Measurements from ENCODE around the gene ATXN1. TPM values are rescaled to one million over a fixed set of nuclear protein-coding genes. Genes with fewer than 3 reads are reported as not detected.

The ATXN1 gene
- total RNA-seq, 1 experiment from 2014 or later, result 8.1 TPM

DNA sequence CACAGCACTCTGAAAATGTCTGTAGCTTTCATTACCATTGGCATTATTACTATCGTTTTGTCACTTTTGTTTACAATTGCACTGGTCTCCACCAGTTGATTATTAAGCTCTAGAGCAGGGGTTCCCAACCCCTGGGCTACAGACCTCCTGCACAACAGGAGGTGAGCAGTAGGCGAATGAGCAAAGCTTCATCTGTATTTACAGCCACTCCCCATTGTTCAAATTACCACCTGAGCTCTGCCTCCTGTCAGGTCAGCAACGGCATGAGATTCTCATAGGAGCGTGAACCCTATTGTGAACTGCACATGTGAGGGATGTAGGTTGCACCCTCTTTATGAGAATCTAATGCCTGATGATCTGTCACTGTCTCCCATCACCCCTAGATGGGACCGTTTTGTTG lies 126.4 kb downstream of the ATXN1 start:
- peaks cover 15% of the 10 kb centered on the region for H3K9me3 Mint-ChIP-seq
- peaks cover 25% of the 10 kb centered on the region for H3K4me1 Mint-ChIP-seq
- CTCF ChIA-PET, result interaction anchor here (0.9 to 2.1 kb wide), 3 partner anchors 110 to 191 kb away, joined by 3 to 7 read pairs (median 3); no protein-coding TSS in a partner anchor
- H3K4me3 Mint-ChIP-seq, result no peak overlapping the region
- H3K36me3 Mint-ChIP-seq, result peaks cover 2% of the 10 kb centered on the region; the same call in 1 of the 2 replicates
- no peaks in the 10 kb centered on the region for H3K27me3 Mint-ChIP-seq (ENCODE audit: low read depth)
- TF ChIP-seq EMX1 (CRISPR knock-in tag; IDR thresholded peaks at IDR 0.05) (no peak), GTF2I (CRISPR knock-in tag; conservative IDR thresholded peaks at IDR 0.05) (no peak), OVOL2 (CRISPR knock-in tag; IDR thresholded peaks at IDR 0.05; ENCODE audit: borderline replicate concordance) (no peak)
- TF ChIP-seq, protein P1, sequence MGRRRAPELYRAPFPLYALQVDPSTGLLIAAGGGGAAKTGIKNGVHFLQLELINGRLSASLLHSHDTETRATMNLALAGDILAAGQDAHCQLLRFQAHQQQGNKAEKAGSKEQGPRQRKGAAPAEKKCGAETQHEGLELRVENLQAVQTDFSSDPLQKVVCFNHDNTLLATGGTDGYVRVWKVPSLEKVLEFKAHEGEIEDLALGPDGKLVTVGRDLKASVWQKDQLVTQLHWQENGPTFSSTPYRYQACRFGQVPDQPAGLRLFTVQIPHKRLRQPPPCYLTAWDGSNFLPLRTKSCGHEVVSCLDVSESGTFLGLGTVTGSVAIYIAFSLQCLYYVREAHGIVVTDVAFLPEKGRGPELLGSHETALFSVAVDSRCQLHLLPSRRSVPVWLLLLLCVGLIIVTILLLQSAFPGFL (CRISPR knock-in tag; IDR thresholded peaks at IDR 0.05; ENCODE audit: borderline replicate concordance), result no peak
- TF ChIP-seq, protein P2, sequence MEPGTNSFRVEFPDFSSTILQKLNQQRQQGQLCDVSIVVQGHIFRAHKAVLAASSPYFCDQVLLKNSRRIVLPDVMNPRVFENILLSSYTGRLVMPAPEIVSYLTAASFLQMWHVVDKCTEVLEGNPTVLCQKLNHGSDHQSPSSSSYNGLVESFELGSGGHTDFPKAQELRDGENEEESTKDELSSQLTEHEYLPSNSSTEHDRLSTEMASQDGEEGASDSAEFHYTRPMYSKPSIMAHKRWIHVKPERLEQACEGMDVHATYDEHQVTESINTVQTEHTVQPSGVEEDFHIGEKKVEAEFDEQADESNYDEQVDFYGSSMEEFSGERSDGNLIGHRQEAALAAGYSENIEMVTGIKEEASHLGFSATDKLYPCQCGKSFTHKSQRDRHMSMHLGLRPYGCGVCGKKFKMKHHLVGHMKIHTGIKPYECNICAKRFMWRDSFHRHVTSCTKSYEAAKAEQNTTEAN (CRISPR knock-in tag; IDR thresholded peaks at IDR 0.05), result no peak
- TF ChIP-seq, protein P3, sequence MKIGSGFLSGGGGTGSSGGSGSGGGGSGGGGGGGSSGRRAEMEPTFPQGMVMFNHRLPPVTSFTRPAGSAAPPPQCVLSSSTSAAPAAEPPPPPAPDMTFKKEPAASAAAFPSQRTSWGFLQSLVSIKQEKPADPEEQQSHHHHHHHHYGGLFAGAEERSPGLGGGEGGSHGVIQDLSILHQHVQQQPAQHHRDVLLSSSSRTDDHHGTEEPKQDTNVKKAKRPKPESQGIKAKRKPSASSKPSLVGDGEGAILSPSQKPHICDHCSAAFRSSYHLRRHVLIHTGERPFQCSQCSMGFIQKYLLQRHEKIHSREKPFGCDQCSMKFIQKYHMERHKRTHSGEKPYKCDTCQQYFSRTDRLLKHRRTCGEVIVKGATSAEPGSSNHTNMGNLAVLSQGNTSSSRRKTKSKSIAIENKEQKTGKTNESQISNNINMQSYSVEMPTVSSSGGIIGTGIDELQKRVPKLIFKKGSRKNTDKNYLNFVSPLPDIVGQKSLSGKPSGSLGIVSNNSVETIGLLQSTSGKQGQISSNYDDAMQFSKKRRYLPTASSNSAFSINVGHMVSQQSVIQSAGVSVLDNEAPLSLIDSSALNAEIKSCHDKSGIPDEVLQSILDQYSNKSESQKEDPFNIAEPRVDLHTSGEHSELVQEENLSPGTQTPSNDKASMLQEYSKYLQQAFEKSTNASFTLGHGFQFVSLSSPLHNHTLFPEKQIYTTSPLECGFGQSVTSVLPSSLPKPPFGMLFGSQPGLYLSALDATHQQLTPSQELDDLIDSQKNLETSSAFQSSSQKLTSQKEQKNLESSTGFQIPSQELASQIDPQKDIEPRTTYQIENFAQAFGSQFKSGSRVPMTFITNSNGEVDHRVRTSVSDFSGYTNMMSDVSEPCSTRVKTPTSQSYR (CRISPR knock-in tag; IDR thresholded peaks at IDR 0.05), result no peak
- H3K27ac Mint-ChIP-seq, result no peak overlapping the region; the same call in 1 of the 2 replicates
- POLR2A ChIA-PET, result interaction anchor here (0.5 to 0.6 kb wide), 2 partner anchors 64 to 139 kb away, joined by 3 to 5 read pairs; no protein-coding TSS in a partner anchor
- DNase-seq (ENCODE audit: low spot score) (no peak), ATAC-seq (no peak)

DNA sequence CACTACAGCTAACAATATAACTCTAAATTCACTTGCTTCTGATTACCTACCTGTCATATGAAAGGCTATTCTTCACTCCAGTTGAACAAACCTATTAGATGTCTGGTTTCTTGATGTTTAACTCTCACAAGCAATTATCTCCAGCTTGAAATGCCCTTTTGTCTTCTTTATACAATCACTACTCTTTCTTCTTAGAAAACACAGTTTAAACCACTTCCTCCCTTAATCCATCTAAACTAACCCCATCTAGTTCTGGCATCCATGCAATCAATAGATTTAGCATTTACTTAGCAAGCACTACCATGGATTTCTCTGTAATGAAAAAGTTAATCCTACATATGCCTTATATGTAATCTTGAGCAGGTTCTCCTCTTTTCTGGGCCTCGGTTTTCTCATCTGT lies 127.3 kb downstream of the ATXN1 start:
- Mint-ChIP-seq H3K4me1 (peaks cover 25% of the 10 kb centered on the region), H3K27ac (no peak overlapping the region), H3K4me3 (no peak overlapping the region), H3K36me3 (peaks cover 3% of the 10 kb centered on the region), H3K9me3 (peaks cover 13% of the 10 kb centered on the region), H3K27me3 (ENCODE audit: low read depth) (no peaks in the 10 kb centered on the region)
- DNase-seq (ENCODE audit: low spot score) (no peak), ATAC-seq (no peak)
- POLR2A ChIA-PET, result interaction anchor here (0.5 kb wide), 1 partner anchor 138 kb away, joined by 3 read pairs; no protein-coding TSS in a partner anchor
- CTCF ChIA-PET, result no interaction called here
- TF ChIP-seq ZNF423 (CRISPR knock-in tag; IDR thresholded peaks at IDR 0.05), result no peak
- no peak for TF ChIP-seq FOXJ3 (CRISPR knock-in tag; IDR thresholded peaks at IDR 0.05; ENCODE audit: borderline replicate concordance)
- TF ChIP-seq ZNF317 (CRISPR knock-in tag; IDR thresholded peaks at IDR 0.05; ENCODE audit: borderline replicate concordance, low read depth), result no peak
- TF ChIP-seq, protein P4, sequence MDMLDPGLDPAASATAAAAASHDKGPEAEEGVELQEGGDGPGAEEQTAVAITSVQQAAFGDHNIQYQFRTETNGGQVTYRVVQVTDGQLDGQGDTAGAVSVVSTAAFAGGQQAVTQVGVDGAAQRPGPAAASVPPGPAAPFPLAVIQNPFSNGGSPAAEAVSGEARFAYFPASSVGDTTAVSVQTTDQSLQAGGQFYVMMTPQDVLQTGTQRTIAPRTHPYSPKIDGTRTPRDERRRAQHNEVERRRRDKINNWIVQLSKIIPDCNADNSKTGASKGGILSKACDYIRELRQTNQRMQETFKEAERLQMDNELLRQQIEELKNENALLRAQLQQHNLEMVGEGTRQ (CRISPR knock-in tag; IDR thresholded peaks at IDR 0.05), result no peak
- TF ChIP-seq, protein P5, sequence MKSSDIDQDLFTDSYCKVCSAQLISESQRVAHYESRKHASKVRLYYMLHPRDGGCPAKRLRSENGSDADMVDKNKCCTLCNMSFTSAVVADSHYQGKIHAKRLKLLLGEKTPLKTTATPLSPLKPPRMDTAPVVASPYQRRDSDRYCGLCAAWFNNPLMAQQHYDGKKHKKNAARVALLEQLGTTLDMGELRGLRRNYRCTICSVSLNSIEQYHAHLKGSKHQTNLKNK (CRISPR knock-in tag; IDR thresholded peaks at IDR 0.05), result no peak
- no peak for TF ChIP-seq OVOL2 (CRISPR knock-in tag; IDR thresholded peaks at IDR 0.05; ENCODE audit: borderline replicate concordance)
- TF ChIP-seq, protein P6, sequence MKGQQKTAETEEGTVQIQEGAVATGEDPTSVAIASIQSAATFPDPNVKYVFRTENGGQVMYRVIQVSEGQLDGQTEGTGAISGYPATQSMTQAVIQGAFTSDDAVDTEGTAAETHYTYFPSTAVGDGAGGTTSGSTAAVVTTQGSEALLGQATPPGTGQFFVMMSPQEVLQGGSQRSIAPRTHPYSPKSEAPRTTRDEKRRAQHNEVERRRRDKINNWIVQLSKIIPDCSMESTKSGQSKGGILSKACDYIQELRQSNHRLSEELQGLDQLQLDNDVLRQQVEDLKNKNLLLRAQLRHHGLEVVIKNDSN (CRISPR knock-in tag; IDR thresholded peaks at IDR 0.05), result no peak
- TF ChIP-seq ZNF138 (CRISPR knock-in tag; conservative IDR thresholded peaks at IDR 0.05), result no peak
- TF ChIP-seq, protein P7, sequence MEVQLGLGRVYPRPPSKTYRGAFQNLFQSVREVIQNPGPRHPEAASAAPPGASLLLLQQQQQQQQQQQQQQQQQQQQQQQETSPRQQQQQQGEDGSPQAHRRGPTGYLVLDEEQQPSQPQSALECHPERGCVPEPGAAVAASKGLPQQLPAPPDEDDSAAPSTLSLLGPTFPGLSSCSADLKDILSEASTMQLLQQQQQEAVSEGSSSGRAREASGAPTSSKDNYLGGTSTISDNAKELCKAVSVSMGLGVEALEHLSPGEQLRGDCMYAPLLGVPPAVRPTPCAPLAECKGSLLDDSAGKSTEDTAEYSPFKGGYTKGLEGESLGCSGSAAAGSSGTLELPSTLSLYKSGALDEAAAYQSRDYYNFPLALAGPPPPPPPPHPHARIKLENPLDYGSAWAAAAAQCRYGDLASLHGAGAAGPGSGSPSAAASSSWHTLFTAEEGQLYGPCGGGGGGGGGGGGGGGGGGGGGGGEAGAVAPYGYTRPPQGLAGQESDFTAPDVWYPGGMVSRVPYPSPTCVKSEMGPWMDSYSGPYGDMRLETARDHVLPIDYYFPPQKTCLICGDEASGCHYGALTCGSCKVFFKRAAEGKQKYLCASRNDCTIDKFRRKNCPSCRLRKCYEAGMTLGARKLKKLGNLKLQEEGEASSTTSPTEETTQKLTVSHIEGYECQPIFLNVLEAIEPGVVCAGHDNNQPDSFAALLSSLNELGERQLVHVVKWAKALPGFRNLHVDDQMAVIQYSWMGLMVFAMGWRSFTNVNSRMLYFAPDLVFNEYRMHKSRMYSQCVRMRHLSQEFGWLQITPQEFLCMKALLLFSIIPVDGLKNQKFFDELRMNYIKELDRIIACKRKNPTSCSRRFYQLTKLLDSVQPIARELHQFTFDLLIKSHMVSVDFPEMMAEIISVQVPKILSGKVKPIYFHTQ (CRISPR knock-in tag; IDR thresholded peaks at IDR 0.05), result no peak
- TF ChIP-seq, protein P8, sequence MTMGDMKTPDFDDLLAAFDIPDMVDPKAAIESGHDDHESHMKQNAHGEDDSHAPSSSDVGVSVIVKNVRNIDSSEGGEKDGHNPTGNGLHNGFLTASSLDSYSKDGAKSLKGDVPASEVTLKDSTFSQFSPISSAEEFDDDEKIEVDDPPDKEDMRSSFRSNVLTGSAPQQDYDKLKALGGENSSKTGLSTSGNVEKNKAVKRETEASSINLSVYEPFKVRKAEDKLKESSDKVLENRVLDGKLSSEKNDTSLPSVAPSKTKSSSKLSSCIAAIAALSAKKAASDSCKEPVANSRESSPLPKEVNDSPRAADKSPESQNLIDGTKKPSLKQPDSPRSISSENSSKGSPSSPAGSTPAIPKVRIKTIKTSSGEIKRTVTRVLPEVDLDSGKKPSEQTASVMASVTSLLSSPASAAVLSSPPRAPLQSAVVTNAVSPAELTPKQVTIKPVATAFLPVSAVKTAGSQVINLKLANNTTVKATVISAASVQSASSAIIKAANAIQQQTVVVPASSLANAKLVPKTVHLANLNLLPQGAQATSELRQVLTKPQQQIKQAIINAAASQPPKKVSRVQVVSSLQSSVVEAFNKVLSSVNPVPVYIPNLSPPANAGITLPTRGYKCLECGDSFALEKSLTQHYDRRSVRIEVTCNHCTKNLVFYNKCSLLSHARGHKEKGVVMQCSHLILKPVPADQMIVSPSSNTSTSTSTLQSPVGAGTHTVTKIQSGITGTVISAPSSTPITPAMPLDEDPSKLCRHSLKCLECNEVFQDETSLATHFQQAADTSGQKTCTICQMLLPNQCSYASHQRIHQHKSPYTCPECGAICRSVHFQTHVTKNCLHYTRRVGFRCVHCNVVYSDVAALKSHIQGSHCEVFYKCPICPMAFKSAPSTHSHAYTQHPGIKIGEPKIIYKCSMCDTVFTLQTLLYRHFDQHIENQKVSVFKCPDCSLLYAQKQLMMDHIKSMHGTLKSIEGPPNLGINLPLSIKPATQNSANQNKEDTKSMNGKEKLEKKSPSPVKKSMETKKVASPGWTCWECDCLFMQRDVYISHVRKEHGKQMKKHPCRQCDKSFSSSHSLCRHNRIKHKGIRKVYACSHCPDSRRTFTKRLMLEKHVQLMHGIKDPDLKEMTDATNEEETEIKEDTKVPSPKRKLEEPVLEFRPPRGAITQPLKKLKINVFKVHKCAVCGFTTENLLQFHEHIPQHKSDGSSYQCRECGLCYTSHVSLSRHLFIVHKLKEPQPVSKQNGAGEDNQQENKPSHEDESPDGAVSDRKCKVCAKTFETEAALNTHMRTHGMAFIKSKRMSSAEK (CRISPR knock-in tag; IDR thresholded peaks at IDR 0.05; ENCODE audit: borderline replicate concordance), result no peak
- TF ChIP-seq, protein P9, sequence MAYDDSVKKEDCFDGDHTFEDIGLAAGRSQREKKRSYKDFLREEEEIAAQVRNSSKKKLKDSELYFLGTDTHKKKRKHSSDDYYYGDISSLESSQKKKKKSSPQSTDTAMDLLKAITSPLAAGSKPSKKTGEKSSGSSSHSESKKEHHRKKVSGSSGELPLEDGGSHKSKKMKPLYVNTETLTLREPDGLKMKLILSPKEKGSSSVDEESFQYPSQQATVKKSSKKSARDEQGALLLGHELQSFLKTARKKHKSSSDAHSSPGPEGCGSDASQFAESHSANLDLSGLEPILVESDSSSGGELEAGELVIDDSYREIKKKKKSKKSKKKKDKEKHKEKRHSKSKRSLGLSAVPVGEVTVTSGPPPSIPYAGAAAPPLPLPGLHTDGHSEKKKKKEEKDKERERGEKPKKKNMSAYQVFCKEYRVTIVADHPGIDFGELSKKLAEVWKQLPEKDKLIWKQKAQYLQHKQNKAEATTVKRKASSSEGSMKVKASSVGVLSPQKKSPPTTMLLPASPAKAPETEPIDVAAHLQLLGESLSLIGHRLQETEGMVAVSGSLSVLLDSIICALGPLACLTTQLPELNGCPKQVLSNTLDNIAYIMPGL (CRISPR knock-in tag; IDR thresholded peaks at IDR 0.05), result no peak
- TF ChIP-seq FOXK1 (CRISPR knock-in tag; IDR thresholded peaks at IDR 0.05), result no peak

Measured in WTC11 (cell line).